ENCODE results near the gene LDAF1. TPM values are rescaled to one million over a fixed set of nuclear protein-coding genes. Genes with fewer than 3 reads are reported as not detected.

The LDAF1 gene
- total and polyA plus RNA-seq, 2 of the 8 experiments (the other 6 are each of a cell fraction or from before 2014, with no cell fraction given): 32.4 to 34.2 TPM

- TF ChIP-seq, protein P1, sequence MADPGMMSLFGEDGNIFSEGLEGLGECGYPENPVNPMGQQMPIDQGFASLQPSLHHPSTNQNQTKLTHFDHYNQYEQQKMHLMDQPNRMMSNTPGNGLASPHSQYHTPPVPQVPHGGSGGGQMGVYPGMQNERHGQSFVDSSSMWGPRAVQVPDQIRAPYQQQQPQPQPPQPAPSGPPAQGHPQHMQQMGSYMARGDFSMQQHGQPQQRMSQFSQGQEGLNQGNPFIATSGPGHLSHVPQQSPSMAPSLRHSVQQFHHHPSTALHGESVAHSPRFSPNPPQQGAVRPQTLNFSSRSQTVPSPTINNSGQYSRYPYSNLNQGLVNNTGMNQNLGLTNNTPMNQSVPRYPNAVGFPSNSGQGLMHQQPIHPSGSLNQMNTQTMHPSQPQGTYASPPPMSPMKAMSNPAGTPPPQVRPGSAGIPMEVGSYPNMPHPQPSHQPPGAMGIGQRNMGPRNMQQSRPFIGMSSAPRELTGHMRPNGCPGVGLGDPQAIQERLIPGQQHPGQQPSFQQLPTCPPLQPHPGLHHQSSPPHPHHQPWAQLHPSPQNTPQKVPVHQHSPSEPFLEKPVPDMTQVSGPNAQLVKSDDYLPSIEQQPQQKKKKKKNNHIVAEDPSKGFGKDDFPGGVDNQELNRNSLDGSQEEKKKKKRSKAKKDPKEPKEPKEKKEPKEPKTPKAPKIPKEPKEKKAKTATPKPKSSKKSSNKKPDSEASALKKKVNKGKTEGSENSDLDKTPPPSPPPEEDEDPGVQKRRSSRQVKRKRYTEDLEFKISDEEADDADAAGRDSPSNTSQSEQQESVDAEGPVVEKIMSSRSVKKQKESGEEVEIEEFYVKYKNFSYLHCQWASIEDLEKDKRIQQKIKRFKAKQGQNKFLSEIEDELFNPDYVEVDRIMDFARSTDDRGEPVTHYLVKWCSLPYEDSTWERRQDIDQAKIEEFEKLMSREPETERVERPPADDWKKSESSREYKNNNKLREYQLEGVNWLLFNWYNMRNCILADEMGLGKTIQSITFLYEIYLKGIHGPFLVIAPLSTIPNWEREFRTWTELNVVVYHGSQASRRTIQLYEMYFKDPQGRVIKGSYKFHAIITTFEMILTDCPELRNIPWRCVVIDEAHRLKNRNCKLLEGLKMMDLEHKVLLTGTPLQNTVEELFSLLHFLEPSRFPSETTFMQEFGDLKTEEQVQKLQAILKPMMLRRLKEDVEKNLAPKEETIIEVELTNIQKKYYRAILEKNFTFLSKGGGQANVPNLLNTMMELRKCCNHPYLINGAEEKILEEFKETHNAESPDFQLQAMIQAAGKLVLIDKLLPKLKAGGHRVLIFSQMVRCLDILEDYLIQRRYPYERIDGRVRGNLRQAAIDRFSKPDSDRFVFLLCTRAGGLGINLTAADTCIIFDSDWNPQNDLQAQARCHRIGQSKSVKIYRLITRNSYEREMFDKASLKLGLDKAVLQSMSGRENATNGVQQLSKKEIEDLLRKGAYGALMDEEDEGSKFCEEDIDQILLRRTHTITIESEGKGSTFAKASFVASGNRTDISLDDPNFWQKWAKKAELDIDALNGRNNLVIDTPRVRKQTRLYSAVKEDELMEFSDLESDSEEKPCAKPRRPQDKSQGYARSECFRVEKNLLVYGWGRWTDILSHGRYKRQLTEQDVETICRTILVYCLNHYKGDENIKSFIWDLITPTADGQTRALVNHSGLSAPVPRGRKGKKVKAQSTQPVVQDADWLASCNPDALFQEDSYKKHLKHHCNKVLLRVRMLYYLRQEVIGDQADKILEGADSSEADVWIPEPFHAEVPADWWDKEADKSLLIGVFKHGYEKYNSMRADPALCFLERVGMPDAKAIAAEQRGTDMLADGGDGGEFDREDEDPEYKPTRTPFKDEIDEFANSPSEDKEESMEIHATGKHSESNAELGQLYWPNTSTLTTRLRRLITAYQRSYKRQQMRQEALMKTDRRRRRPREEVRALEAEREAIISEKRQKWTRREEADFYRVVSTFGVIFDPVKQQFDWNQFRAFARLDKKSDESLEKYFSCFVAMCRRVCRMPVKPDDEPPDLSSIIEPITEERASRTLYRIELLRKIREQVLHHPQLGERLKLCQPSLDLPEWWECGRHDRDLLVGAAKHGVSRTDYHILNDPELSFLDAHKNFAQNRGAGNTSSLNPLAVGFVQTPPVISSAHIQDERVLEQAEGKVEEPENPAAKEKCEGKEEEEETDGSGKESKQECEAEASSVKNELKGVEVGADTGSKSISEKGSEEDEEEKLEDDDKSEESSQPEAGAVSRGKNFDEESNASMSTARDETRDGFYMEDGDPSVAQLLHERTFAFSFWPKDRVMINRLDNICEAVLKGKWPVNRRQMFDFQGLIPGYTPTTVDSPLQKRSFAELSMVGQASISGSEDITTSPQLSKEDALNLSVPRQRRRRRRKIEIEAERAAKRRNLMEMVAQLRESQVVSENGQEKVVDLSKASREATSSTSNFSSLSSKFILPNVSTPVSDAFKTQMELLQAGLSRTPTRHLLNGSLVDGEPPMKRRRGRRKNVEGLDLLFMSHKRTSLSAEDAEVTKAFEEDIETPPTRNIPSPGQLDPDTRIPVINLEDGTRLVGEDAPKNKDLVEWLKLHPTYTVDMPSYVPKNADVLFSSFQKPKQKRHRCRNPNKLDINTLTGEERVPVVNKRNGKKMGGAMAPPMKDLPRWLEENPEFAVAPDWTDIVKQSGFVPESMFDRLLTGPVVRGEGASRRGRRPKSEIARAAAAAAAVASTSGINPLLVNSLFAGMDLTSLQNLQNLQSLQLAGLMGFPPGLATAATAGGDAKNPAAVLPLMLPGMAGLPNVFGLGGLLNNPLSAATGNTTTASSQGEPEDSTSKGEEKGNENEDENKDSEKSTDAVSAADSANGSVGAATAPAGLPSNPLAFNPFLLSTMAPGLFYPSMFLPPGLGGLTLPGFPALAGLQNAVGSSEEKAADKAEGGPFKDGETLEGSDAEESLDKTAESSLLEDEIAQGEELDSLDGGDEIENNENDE (IDR thresholded peaks at IDR 0.05; ENCODE audit: insufficient replicate concordance, low read length): no peak
- TF ChIP-seq CHD2 (IDR thresholded peaks at IDR 0.05; ENCODE audit: low read length): no peak
These were observed 69.4 kb downstream of the LDAF1 start (continued) for GRCh38 chr16:21227866-21228265.

All from H1 (cell line).